K562 (cell line): Measurements from ENCODE around the gene LAX1. TPM values are rescaled to one million over a fixed set of nuclear protein-coding genes. Genes with fewer than 3 reads are reported as not detected.

Experiments used
- ATF1 ChIP-seq, 2 experiments: fragments of 450-650 bp in 1 of 2; IDR thresholded peaks; 2 replicates each; pipeline ENCODE4 v1.6.1; 2016; ENCODE audit warnings: missing compliant biosample characterization in 1 of 2, missing genetic modification characterization in 1 of 2
- CSDE1 ChIP-seq, 2 experiments: fragments of 450-650 bp; IDR thresholded peaks; 2 replicates each; pipeline ENCODE4 v1.6.1; 2016; ENCODE audit warnings: mild to moderate bottlenecking in 1 of 2
- E2F4 ChIP-seq: sonication (generic); formaldehyde crosslinking; IDR thresholded peaks from 2 replicates; pipeline ENCODE4 v1.8.0; 2022; ENCODE audit warnings: mild to moderate bottlenecking, low read depth, missing genetic modification reagents
- FOSL1 ChIP-seq: fragments of 200-800 bp; sonication (Bioruptor generic); conservative IDR thresholded peaks from 2 replicates; pipeline ENCODE4 v1.6.1; 2016; ENCODE audit warnings: missing genetic modification characterization, missing compliant biosample characterization
- FOXP1 ChIP-seq: sonication (generic); formaldehyde crosslinking; IDR thresholded peaks from 2 replicates; pipeline ENCODE4 v1.8.0; 2022; ENCODE audit warnings: mild to moderate bottlenecking, missing genetic modification reagents
- HES1 ChIP-seq: fragments of 450-650 bp; IDR thresholded peaks from 2 replicates; pipeline ENCODE4 v1.6.1; 2016; ENCODE audit warnings: low read depth, mild to moderate bottlenecking, moderate library complexity
- ILK ChIP-seq: fragments of 450-650 bp; IDR thresholded peaks from 2 replicates; pipeline ENCODE4 v1.6.1; 2016; ENCODE audit warnings: missing genetic modification characterization, low read depth, mild to moderate bottlenecking, missing compliant biosample characterization, moderate library complexity, borderline replicate concordance
- IRF2 ChIP-seq: sonication (generic); formaldehyde crosslinking; IDR thresholded peaks from 2 replicates; pipeline ENCODE4 v1.8.1; 2022; ENCODE audit warnings: mild to moderate bottlenecking, missing genetic modification reagents
- MED1 ChIP-seq: sonication (generic); formaldehyde crosslinking; IDR thresholded peaks from 2 replicates; pipeline ENCODE4 v1.8.1; 2023; ENCODE audit warnings: missing genetic modification reagents, borderline replicate concordance
- MEF2D ChIP-seq: conservative IDR thresholded peaks from 2 replicates; pipeline ENCODE4 v1.6.1; 2016; ENCODE audit warnings: low read depth, missing genetic modification characterization, missing compliant biosample characterization
- RBM17 ChIP-seq: fragments of 200-400 bp; formaldehyde crosslinking; IDR thresholded peaks from 2 replicates; pipeline ENCODE4 v1.6.1; 2017; ENCODE audit warnings: low read depth, mild to moderate bottlenecking, low read length, borderline replicate concordance
- RNF2 ChIP-seq: sonication (generic); IDR thresholded peaks from 2 replicates; pipeline ENCODE4 v1.6.1; 2016
- RNF219 ChIP-seq: fragments of 250-450 bp; sonication (Bioruptor Pico); IDR thresholded peaks from 2 replicates; pipeline ENCODE4 v1.5.0; 2022; ENCODE audit warnings: mild to moderate bottlenecking
- SIX5 ChIP-seq, 2 experiments: IDR thresholded peaks; 2 replicates each; pipeline ENCODE4 v1.6.1; 2011; ENCODE audit warnings: low read length in 2 of 2, borderline replicate concordance in 1 of 2, low read depth in 1 of 2, mild to moderate bottlenecking in 1 of 2, moderate library complexity in 1 of 2; ENCODE audit not compliant: insufficient read depth in 1 of 2
- SMARCA4 ChIP-seq: fragments of 450-650 bp; IDR thresholded peaks from 2 replicates; pipeline ENCODE4 v1.6.1; 2016
- SMARCC2 ChIP-seq: fragments of 450-650 bp; IDR thresholded peaks from 2 replicates; pipeline ENCODE4 v1.6.1; 2017; ENCODE audit warnings: antibody characterized with exemption, moderate library complexity, mild to moderate bottlenecking, low read depth
- SP2 ChIP-seq: IDR thresholded peaks from 2 replicates; pipeline ENCODE4 v1.6.1; 2011; ENCODE audit warnings: mild to moderate bottlenecking, low read depth, low read length, moderate library complexity; ENCODE audit not compliant: poor library complexity, severe bottlenecking; ENCODE audit errors: extremely low read depth
- TCFL5 ChIP-seq: fragments of 250-450 bp; sonication (Bioruptor Pico); conservative IDR thresholded peaks from 2 replicates; pipeline ENCODE4 v1.6.1; 2021; ENCODE audit warnings: mild to moderate bottlenecking, moderate library complexity, matching md5 sums
- THRAP3 ChIP-seq: fragments of 450-650 bp; IDR thresholded peaks from 2 replicates; pipeline ENCODE4 v1.6.1; 2016; ENCODE audit warnings: mild to moderate bottlenecking, inconsistent platforms, borderline replicate concordance
- ZNF184 ChIP-seq: sonication (generic); formaldehyde crosslinking; IDR thresholded peaks from 2 replicates; pipeline ENCODE4 v1.5.0; 2020; ENCODE audit warnings: missing genetic modification reagents
- polyA plus RNA-seq, 8 experiments: library from polyadenylated mRNA; depleted of rRNA in 4 of 8; stranded (reverse) in 5 of 8; unstranded in 3 of 8; fragments of >200 nt; fragmentation: Nextera tagmentation in 2 of 8; fragmentation: Illumina TruSeq in 1 of 8; extraction: Ambion mirVana in 2 of 8; extraction: Trizol in 1 of 8; gene quantifications; 2 replicates each; pipeline versions ENCODE4 v1.2.1 to v1.2.3, GENCODE V29; 2011 to 2014; ENCODE audit warnings: inconsistent platforms in 1 of 8, missing spikeins in 1 of 8
- total RNA-seq, 7 experiments: library from RNA; depleted of rRNA in 6 of 7; stranded (reverse); fragments of >200 nt in 6 of 7; fragmentation: Illumina TruSeq in 2 of 7; extraction: Trizol in 2 of 7; gene quantifications; 2 replicates each; pipeline versions ENCODE4 v1.2.1 to v1.2.3, GENCODE V29; 2011 to 2021; ENCODE audit warnings: low replicate concordance in 1 of 7

LAX1 gene
- total and polyA plus RNA-seq, 9 of the 15 experiments (the other 6 are each of a cell fraction or from before 2014, with no cell fraction given), result not detected

- TF ChIP-seq RNF219 (CRISPR knock-in tag) (no peak), RBM17 (no peak), SIX5 (IDR thresholded peaks at IDR 0.05; ENCODE audit: borderline replicate concordance in 1 of 2, insufficient read depth in 1 of 2, low read depth in 1 of 2, low read length in 2 of 2) (no peak), MED1 (CRISPR knock-in tag) (no peak), E2F4 (CRISPR knock-in tag) (no peak), ZNF184 (CRISPR knock-in tag) (no peak), ATF1 (CRISPR knock-in tag; IDR thresholded peaks at IDR 0.05) (no peak), ATF1 (tag; IDR thresholded peaks at IDR 0.05) (peak; percentile 11; the same call in 1 of the 2 replicates), SMARCC2 (peak; percentile 83), CSDE1 (IDR thresholded peaks at IDR 0.05) (no peak), RNF2 (peak; percentile 92), FOXP1 (no peak), THRAP3 (no peak), MEF2D (tag) (no peak), TCFL5 (peak; percentile 46; the same call in 1 of the 2 replicates), FOSL1 (tag) (peak; percentile 67; the same call in 1 of the 2 replicates), ILK (no peak), IRF2 (CRISPR knock-in tag) (no peak), SP2 (no peak), HES1 (peak; percentile 61; the same call in 1 of the 2 replicates), SMARCA4 (peak; percentile 94)
These were observed 38.5 kb upstream of the LAX1 start (continued) for GRCh38 chr1:203726417-203726867.
